Right lobe of liver (tissue), 6 donors: Measurements from ENCODE around the gene SLC25A47. TPM values are rescaled to one million over a fixed set of nuclear protein-coding genes. Genes with fewer than 3 reads are reported as not detected.

Experiments
- ATAC-seq, 4 donors: fragments of 200-7000 bp; cut with Tn5 transposase; one replicate each; pipeline ENCODE4 v1.9.1; 2020; ENCODE audit warnings: mild to moderate bottlenecking in 4 of 4, moderate library complexity in 4 of 4
- DNase-seq, 3 donors: peaks; one replicate each; pipeline ENCODE4 v3.0.0-alpha.2; 2020
- H3K27ac ChIP-seq, 3 donors: fragments of 200-600 bp; one replicate each; pipeline ENCODE4 v1.8.0; 2022
- H3K27me3 ChIP-seq, 2 donors: fragments of 200-600 bp; one replicate each; pipeline ENCODE4 v1.8.0; 2022
- H3K36me3 ChIP-seq, 4 donors: fragments of 200-600 bp; sonication (generic) in 1 of 4; one replicate each; pipeline versions ENCODE4 v1.5.1 to v1.8.0; 2017 to 2022; ENCODE audit warnings: control low read depth in 1 of 4
- H3K4me1 ChIP-seq, 4 donors: fragments of 200-600 bp; sonication (generic) in 1 of 4; one replicate each; pipeline versions ENCODE4 v1.5.1 to v1.8.0; 2017 to 2022; ENCODE audit warnings: control low read depth in 1 of 4
- H3K4me3 ChIP-seq, 3 donors: fragments of 200-600 bp; one replicate each; pipeline ENCODE4 v1.8.0; 2022
- H3K9me3 ChIP-seq, 4 donors: fragments of 200-600 bp; sonication (generic) in 1 of 4; one replicate each; pipeline versions ENCODE4 v1.5.1 to v1.8.0; 2017 to 2022; ENCODE audit warnings: control low read depth in 1 of 4
- POLR2A ChIP-seq: fragments of 450-650 bp; IDR thresholded peaks from one replicate; pipeline ENCODE4 v1.6.1; 2017; ENCODE audit warnings: antibody characterized with exemption, mild to moderate bottlenecking
- WGBS: methylation state at CpG from one replicate; pipeline ENCODE4 v1.1.6; 2018; ENCODE audit warnings: low coverage, low lambda C conversion rate; ENCODE audit not compliant: insufficient coverage; ENCODE audit errors: missing lambda C conversion rate; 5-methylcytosine and 5-hydroxymethylcytosine counted together
- intact Hi-C, 2 donors: fragments of 100-400 bp; cut with DNase I; formaldehyde crosslinking; loops; one replicate each; pipeline versions ENCODE4 v1.11.2 to v1.14.1; 2022
- total RNA-seq, 6 experiments: library from RNA; depleted of rRNA in 2 of 6; stranded (reverse); fragments of >200 nt in 2 of 6; fragmentation: NEBNext Ultra II Directional in 3 of 6; extraction: Animal tissue kit (Norgen Biotek cat#: 25700) in 3 of 6; gene quantifications; one replicate each; pipeline versions ENCODE4 v1.1.0 to v1.2.4, GENCODE V29; 2016 to 2023
- TF ChIP-seq, protein P1 (sequence below), 4 donors: fragments of 200-600 bp in 3 of 4; fragments of 450-650 bp in 1 of 4; IDR thresholded peaks; one replicate each; pipeline versions ENCODE4 v1.5.1 to v1.8.0; 2016 to 2022; ENCODE audit warnings: antibody characterized with exemption in 4 of 4, mild to moderate bottlenecking in 2 of 4
- donor health status: DM: no; HTN: yes; CAD: no.
- donor health status: DM: no; HTN: no; CAD: no.
- donor health status: DM: no; HTN: no; CAD: no.
- donor health status: DM: no; HTN: yes; CAD: no.
- donor health status: DM: no; HTN: yes; CAD: no.

SLC25A47 gene
- total RNA-seq, 6 experiments from 2014 or later: 74.8 to 378 (median 229) TPM

DNA sequence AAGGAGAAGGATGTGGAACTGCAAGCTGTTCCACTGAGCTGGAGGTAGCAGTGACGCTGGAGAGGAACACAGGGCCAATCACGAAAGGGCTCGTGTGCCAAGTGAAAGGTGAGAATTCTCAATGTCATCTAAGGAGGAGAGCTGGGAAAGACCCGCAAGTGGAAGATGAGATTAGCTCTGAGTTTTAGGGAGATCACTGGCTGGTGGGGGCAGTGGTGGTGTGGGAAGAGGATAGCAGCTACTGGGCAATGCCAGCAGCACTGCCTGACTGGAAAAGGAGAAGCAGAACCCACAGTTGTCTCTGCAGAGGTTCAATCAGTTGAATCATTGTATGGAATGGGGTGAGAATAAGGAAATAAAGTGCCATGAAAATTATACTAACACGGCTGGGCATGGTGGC lies 27.8 kb downstream of the SLC25A47 start:
- no peak overlapping the region for H3K27ac ChIP-seq
- intact Hi-C loops: no loop called here
- 84% methylated on average over 5 of the region's 5 CpGs for WGBS
- no peaks in the 10 kb centered on the region for H3K9me3 ChIP-seq
- H3K4me1 ChIP-seq: no peaks in the 10 kb centered on the region
- no peak for ATAC-seq
- H3K4me3 ChIP-seq: no peak overlapping the region
- no peaks in the 10 kb centered on the region for H3K27me3 ChIP-seq
- peak in 1 of 3 donors; percentile 26 for DNase-seq
- peaks cover 0 to 47% (median 16%) of the 10 kb centered on the region in 4 donors for H3K36me3 ChIP-seq
- TF ChIP-seq, protein P1, sequence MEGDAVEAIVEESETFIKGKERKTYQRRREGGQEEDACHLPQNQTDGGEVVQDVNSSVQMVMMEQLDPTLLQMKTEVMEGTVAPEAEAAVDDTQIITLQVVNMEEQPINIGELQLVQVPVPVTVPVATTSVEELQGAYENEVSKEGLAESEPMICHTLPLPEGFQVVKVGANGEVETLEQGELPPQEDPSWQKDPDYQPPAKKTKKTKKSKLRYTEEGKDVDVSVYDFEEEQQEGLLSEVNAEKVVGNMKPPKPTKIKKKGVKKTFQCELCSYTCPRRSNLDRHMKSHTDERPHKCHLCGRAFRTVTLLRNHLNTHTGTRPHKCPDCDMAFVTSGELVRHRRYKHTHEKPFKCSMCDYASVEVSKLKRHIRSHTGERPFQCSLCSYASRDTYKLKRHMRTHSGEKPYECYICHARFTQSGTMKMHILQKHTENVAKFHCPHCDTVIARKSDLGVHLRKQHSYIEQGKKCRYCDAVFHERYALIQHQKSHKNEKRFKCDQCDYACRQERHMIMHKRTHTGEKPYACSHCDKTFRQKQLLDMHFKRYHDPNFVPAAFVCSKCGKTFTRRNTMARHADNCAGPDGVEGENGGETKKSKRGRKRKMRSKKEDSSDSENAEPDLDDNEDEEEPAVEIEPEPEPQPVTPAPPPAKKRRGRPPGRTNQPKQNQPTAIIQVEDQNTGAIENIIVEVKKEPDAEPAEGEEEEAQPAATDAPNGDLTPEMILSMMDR (IDR thresholded peaks at IDR 0.05): no peak
- TF ChIP-seq POLR2A: no peak

- intact Hi-C loops: no loop called here
- Histone ChIP-seq H3K27me3 (no peaks in the 10 kb centered on the region), H3K36me3 (peaks cover 0 to 34% (median 12%) of the 10 kb centered on the region in 4 donors), H3K27ac (no peak overlapping the region), H3K4me1 (no peaks in the 10 kb centered on the region), H3K9me3 (no peaks in the 10 kb centered on the region), H3K4me3 (no peak overlapping the region)
- WGBS: 60% methylated on average over 1 of the region's 2 CpGs
- no peak for DNase-seq
- no peak for ATAC-seq
- TF ChIP-seq, protein P1 (IDR thresholded peaks at IDR 0.05): no peak
- TF ChIP-seq POLR2A: no peak
Measured at GRCh38 chr14:100358396-100358795, 35.3 kb downstream of the SLC25A47 start.

DNA sequence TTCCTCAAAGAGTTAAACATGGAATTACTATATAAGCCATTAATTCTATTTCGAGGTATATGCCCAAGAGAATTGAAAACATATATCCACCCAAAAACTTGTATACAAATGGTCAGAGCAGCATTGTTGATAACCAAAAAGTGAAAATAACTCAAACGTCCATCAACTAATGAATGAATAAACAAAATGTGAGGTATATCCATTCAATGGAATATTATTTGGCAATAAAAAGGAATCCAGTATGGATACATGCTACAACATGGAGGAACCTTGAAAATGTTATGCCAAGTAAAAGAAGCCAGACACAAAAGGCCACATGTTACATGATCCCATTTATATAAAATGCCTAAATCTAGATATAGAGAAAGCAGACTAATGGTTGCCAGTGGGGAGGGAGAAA lies 36.0 kb downstream of the SLC25A47 start:
- intact Hi-C loops: no loop called here
- Histone ChIP-seq H3K4me1 (no peaks in the 10 kb centered on the region), H3K36me3 (peaks cover 0 to 27% (median 11%) of the 10 kb centered on the region in 4 donors), H3K4me3 (no peak overlapping the region), H3K9me3 (no peaks in the 10 kb centered on the region), H3K27ac (peak overlapping the region in 1 of 3 donors; percentile 11), H3K27me3 (no peaks in the 10 kb centered on the region)
- no peak for TF ChIP-seq POLR2A
- TF ChIP-seq, protein P1 (IDR thresholded peaks at IDR 0.05): no peak
- ATAC-seq: no peak
- WGBS: 78% methylated on average over 2 of the region's 2 CpGs
- no peak for DNase-seq

DNA sequence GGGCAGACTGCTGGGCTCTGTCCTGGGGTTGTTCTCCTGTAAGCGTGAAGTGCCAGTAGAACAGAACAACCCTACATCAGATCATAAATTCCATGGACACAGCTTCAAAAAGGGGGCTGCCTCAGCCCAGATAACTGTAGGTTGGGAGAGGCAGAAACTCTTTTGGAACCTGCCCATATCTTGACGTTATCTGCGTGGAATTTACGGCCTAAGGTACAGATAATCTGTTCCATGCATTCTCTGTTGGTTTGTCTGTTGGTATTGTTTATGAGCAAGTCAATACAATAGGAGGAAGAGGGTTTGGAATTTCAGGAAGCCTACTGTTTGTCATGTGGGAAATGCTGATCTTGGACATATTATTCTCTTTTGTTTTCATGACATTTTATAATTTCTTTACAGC lies 36.7 kb downstream of the SLC25A47 start:
- Histone ChIP-seq H3K36me3 (peaks cover 0 to 24% (median 11%) of the 10 kb centered on the region in 4 donors), H3K9me3 (no peaks in the 10 kb centered on the region), H3K27ac (peak overlapping the region in 2 of 3 donors; percentile 11 to 25), H3K4me1 (no peaks in the 10 kb centered on the region), H3K27me3 (no peaks in the 10 kb centered on the region), H3K4me3 (no peak overlapping the region)
- ATAC-seq (peak; percentile 16 to 77 (median 52)), DNase-seq (no peak)
- intact Hi-C loops: no loop called here
- WGBS: 81% methylated on average over 4 of the region's 4 CpGs
- TF ChIP-seq, protein P1 (IDR thresholded peaks at IDR 0.05): no peak

DNA sequence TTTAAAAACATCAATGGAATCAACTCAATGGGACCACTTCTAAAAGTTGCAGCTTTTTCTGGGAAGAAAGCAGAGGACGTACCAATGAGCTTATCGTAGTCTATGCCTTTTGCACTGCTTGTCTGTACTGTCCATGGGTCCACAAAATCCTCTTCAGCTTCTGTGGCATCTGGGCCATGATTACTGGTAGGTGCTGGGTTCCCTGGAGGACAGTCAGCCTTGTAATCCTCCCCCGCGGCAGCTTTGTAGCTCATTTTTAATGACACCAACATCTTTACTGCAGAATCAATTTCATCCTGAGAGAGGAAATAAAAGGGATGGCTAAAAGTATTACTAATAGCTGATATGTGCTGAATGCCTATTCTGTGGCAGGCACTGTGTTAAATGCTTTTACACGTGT lies 38.5 kb downstream of the SLC25A47 start:
- 83% methylated on average over 5 of the region's 5 CpGs for WGBS
- no peaks in the 10 kb centered on the region for H3K27me3 ChIP-seq
- no peaks in the 10 kb centered on the region for H3K9me3 ChIP-seq
- H3K4me3 ChIP-seq: no peak overlapping the region
- ATAC-seq (no peak), DNase-seq (no peak)
- TF ChIP-seq POLR2A: no peak
- TF ChIP-seq, protein P1 (IDR thresholded peaks at IDR 0.05): no peak
- H3K36me3 ChIP-seq: peaks cover 0 to 24% (median 15%) of the 10 kb centered on the region in 4 donors
- H3K27ac ChIP-seq: peak overlapping the region in 1 of 3 donors; percentile 5
- no peaks in the 10 kb centered on the region for H3K4me1 ChIP-seq
- intact Hi-C loops: no loop called here
